Activated CD8-positive, alpha-beta memory T cell treated with anti-CD3 and anti-CD28 coated beads, Interleukin-2, amount 50 U/mL, for 48 hours (primary cell): ENCODE measurements around the gene KCNMA1.

Experiments
- DNase-seq: peaks from one replicate; pipeline ENCODE4 v3.0.0-alpha.2; 2020

KCNMA1 gene

GRCh38 chr10:76946270-76946669 lies 691.3 kb downstream of the KCNMA1 start:
- no peak for DNase-seq

- DNase-seq: no peak
Measured at GRCh38 chr10:76945166-76945565, 692.4 kb downstream of the KCNMA1 start.

GRCh38 chr10:76944640-76945039 lies 693.0 kb downstream of the KCNMA1 start:
- DNase-seq: no peak

- no peak for DNase-seq
Measured at GRCh38 chr10:76942628-76943416, 694.8 kb downstream of the KCNMA1 start.

- no peak for DNase-seq
Measured at GRCh38 chr10:76939933-76940468, 697.6 kb downstream of the KCNMA1 start.

GRCh38 chr10:76937181-76937600 lies 700.4 kb downstream of the KCNMA1 start:
- no peak for DNase-seq

- no peak for DNase-seq
Measured at GRCh38 chr10:76935941-76936613, 701.5 kb downstream of the KCNMA1 start.

- DNase-seq: no peak
Measured at GRCh38 chr10:76928565-76928964, 709.0 kb downstream of the KCNMA1 start.

GRCh38 chr10:76925636-76926405 lies 711.8 kb downstream of the KCNMA1 start:
- DNase-seq: no peak

- DNase-seq: no peak
Measured at GRCh38 chr10:76922666-76923065, 714.9 kb downstream of the KCNMA1 start.

GRCh38 chr10:76921383-76922010 lies 716.1 kb downstream of the KCNMA1 start:
- DNase-seq: no peak

GRCh38 chr10:76920581-76920980 lies 717.0 kb downstream of the KCNMA1 start:
- DNase-seq: no peak

- no peak for DNase-seq
Measured at GRCh38 chr10:76918106-76918505, 719.5 kb downstream of the KCNMA1 start.

- no peak for DNase-seq
Measured at GRCh38 chr10:76917071-76917470, 720.5 kb downstream of the KCNMA1 start.

GRCh38 chr10:76916536-76916935 lies 721.1 kb downstream of the KCNMA1 start:
- DNase-seq: no peak

- no peak for DNase-seq
Measured at GRCh38 chr10:76915316-76915715, 722.3 kb downstream of the KCNMA1 start.

GRCh38 chr10:76911184-76911583 lies 726.4 kb downstream of the KCNMA1 start:
- no peak for DNase-seq

- DNase-seq: no peak
Measured at GRCh38 chr10:76910184-76910962, 727.2 kb downstream of the KCNMA1 start.

- DNase-seq: no peak
Measured at GRCh38 chr10:76906256-76906655, 731.4 kb downstream of the KCNMA1 start.

- no peak for DNase-seq
Measured at GRCh38 chr10:76905251-76905650, 732.4 kb downstream of the KCNMA1 start.

- DNase-seq: no peak
Measured at GRCh38 chr10:76903387-76903945, 734.1 kb downstream of the KCNMA1 start.

GRCh38 chr10:76902949-76903348 lies 734.7 kb downstream of the KCNMA1 start:
- no peak for DNase-seq
